Right lobe of liver (tissue), 6 donors: ENCODE measurements around the gene RAB27B. TPM values are rescaled to one million over a fixed set of nuclear protein-coding genes. Genes with fewer than 3 reads are reported as not detected.

Experiments used
- ATAC-seq, 4 donors: fragments of 200-7000 bp; cut with Tn5 transposase; one replicate each; pipeline ENCODE4 v1.9.1; 2020; ENCODE audit warnings: mild to moderate bottlenecking in 4 of 4, moderate library complexity in 4 of 4
- DNase-seq, 3 donors: peaks; one replicate each; pipeline ENCODE4 v3.0.0-alpha.2; 2020
- H3K27ac ChIP-seq, 3 donors: fragments of 200-600 bp; one replicate each; pipeline ENCODE4 v1.8.0; 2022
- H3K27me3 ChIP-seq, 2 donors: fragments of 200-600 bp; one replicate each; pipeline ENCODE4 v1.8.0; 2022
- H3K36me3 ChIP-seq, 4 donors: fragments of 200-600 bp; sonication (generic) in 1 of 4; one replicate each; pipeline versions ENCODE4 v1.5.1 to v1.8.0; 2017 to 2022; ENCODE audit warnings: control low read depth in 1 of 4
- H3K4me1 ChIP-seq, 4 donors: fragments of 200-600 bp; sonication (generic) in 1 of 4; one replicate each; pipeline versions ENCODE4 v1.5.1 to v1.8.0; 2017 to 2022; ENCODE audit warnings: control low read depth in 1 of 4
- H3K4me3 ChIP-seq, 3 donors: fragments of 200-600 bp; one replicate each; pipeline ENCODE4 v1.8.0; 2022
- H3K9me3 ChIP-seq, 4 donors: fragments of 200-600 bp; sonication (generic) in 1 of 4; one replicate each; pipeline versions ENCODE4 v1.5.1 to v1.8.0; 2017 to 2022; ENCODE audit warnings: control low read depth in 1 of 4
- CTCF ChIP-seq, 4 donors: fragments of 200-600 bp in 3 of 4; fragments of 450-650 bp in 1 of 4; IDR thresholded peaks; one replicate each; pipeline versions ENCODE4 v1.5.1 to v1.8.0; 2016 to 2022; ENCODE audit warnings: antibody characterized with exemption in 4 of 4, mild to moderate bottlenecking in 2 of 4
- POLR2A ChIP-seq: fragments of 450-650 bp; IDR thresholded peaks from one replicate; pipeline ENCODE4 v1.6.1; 2017; ENCODE audit warnings: antibody characterized with exemption, mild to moderate bottlenecking
- WGBS: methylation state at CpG from one replicate; pipeline ENCODE4 v1.1.6; 2018; ENCODE audit warnings: low coverage, low lambda C conversion rate; ENCODE audit not compliant: insufficient coverage; ENCODE audit errors: missing lambda C conversion rate; 5-methylcytosine and 5-hydroxymethylcytosine counted together
- intact Hi-C, 2 donors: fragments of 100-400 bp; cut with DNase I; formaldehyde crosslinking; loops; one replicate each; pipeline versions ENCODE4 v1.11.2 to v1.14.1; 2022
- long read RNA-seq: library from polyadenylated mRNA; unstranded; transcript quantifications from one replicate; pipeline ENCODE4 v2.0.0, GENCODE V29; 2019
- total RNA-seq, 6 experiments: library from RNA; depleted of rRNA in 2 of 6; stranded (reverse); fragments of >200 nt in 2 of 6; fragmentation: NEBNext Ultra II Directional in 3 of 6; extraction: Animal tissue kit (Norgen Biotek cat#: 25700) in 3 of 6; gene quantifications; one replicate each; pipeline versions ENCODE4 v1.1.0 to v1.2.4, GENCODE V29; 2016 to 2023
- donor health status: DM: no; HTN: yes; CAD: no.
- donor health status: DM: no; HTN: no; CAD: no.
- donor health status: DM: no; HTN: no; CAD: no.
- donor health status: DM: no; HTN: yes; CAD: no.
- donor health status: DM: no; HTN: yes; CAD: no.

RAB27B gene
- 1 to 10 TPM in 1 of 6 experiments, under 1 TPM in 5; 0.53 to 1.0 (median 0.85) TPM for total RNA-seq
- long read RNA-seq: 0 reads

- ATAC-seq (peak; percentile 88 to 92 (median 90)), DNase-seq (peak; percentile 63 to 78 (median 76))
- WGBS: 0% methylated on average over 12 of the region's 35 CpGs
- Histone ChIP-seq H3K36me3 (no peaks in the 10 kb centered on the region), H3K27me3 (no peaks in the 10 kb centered on the region), H3K4me1 (peaks cover 0 to 5% (median 0%) of the 10 kb centered on the region in 4 donors), H3K27ac (peak within 1 kb of the TSS in 2 of 3 donors; percentile 27 to 44), H3K9me3 (no peaks in the 10 kb centered on the region), H3K4me3 (peak within 1 kb of the TSS; percentile 41 to 57 (median 53))
- intact Hi-C loops: no loop called here
- TF ChIP-seq CTCF (IDR thresholded peaks at IDR 0.05): peak in 1 of 4 donors; percentile 5
- TF ChIP-seq POLR2A: no peak
Measured at GRCh38 chr18:54828281-54828881, at the start of gene RAB27B. Gene RAB27B, plus strand, starts transcription at chr18:54828477. Its CDS starts 49,109 bp downstream, at chr18:54877586.

GRCh38 chr18:54780285-54780861, 47.9 kb upstream of the RAB27B start:
- WGBS: 81% methylated on average over 10 of the region's 11 CpGs
- H3K36me3 ChIP-seq: no peaks in the 10 kb centered on the region
- TF ChIP-seq CTCF (IDR thresholded peaks at IDR 0.05) (no peak), POLR2A (no peak)
- H3K9me3 ChIP-seq: no peaks in the 10 kb centered on the region
- H3K27ac ChIP-seq: no peak overlapping the region
- H3K4me3 ChIP-seq: no peak overlapping the region
- peaks cover 0 to 16% (median 0%) of the 10 kb centered on the region in 4 donors for H3K4me1 ChIP-seq
- intact Hi-C loops: no loop called here
- no peak for DNase-seq
- no peak for ATAC-seq
- no peaks in the 10 kb centered on the region for H3K27me3 ChIP-seq

GRCh38 chr18:54780970-54781369, 47.3 kb upstream of the RAB27B start:
- no peak overlapping the region for H3K27ac ChIP-seq
- ATAC-seq (no peak), DNase-seq (no peak)
- peaks cover 0 to 16% (median 0%) of the 10 kb centered on the region in 4 donors for H3K4me1 ChIP-seq
- no peak overlapping the region for H3K4me3 ChIP-seq
- TF ChIP-seq POLR2A (no peak), CTCF (IDR thresholded peaks at IDR 0.05) (no peak)
- no peaks in the 10 kb centered on the region for H3K9me3 ChIP-seq
- intact Hi-C loops: no loop called here
- H3K27me3 ChIP-seq: no peaks in the 10 kb centered on the region
- H3K36me3 ChIP-seq: no peaks in the 10 kb centered on the region
- 67% methylated on average over 1 of the region's 2 CpGs for WGBS

- ATAC-seq (no peak), DNase-seq (no peak)
- intact Hi-C loops: no loop called here
- no peaks in the 10 kb centered on the region for H3K27me3 ChIP-seq
- TF ChIP-seq CTCF (IDR thresholded peaks at IDR 0.05) (no peak), POLR2A (no peak)
- H3K4me3 ChIP-seq: no peak overlapping the region
- no peaks in the 10 kb centered on the region for H3K4me1 ChIP-seq
- no peak overlapping the region for H3K27ac ChIP-seq
- WGBS: 100% methylated on average over 1 of the region's 1 CpG
- H3K9me3 ChIP-seq: no peaks in the 10 kb centered on the region
- no peaks in the 10 kb centered on the region for H3K36me3 ChIP-seq
Measured at GRCh38 chr18:54783139-54783538, 45.1 kb upstream of the RAB27B start.
